GM20000 (cell line): ENCODE results near the gene INHBE.
"Not testable (repeated sequence)": the region's sequence is repeated elsewhere in the genome, so short reads cannot be mapped to it uniquely, and the experiment has no call there.

Experiments
- DNase-seq: peaks from one replicate; pipeline ENCODE4 v3.0.0; 2012; ENCODE audit warnings: low spot score
- CTCF ChIP-seq: IDR thresholded peaks from 2 replicates; pipeline ENCODE4 v1.5.1; 2012; ENCODE audit warnings: mild to moderate bottlenecking, control low read depth; ENCODE audit errors: extremely low read depth, missing control alignments

Gene INHBE

GRCh38 chr12:57420482-57420881 lies 34.6 kb upstream of the INHBE start:
- no peak for DNase-seq
- no peak for TF ChIP-seq CTCF

GRCh38 chr12:57426948-57427347 lies 28.2 kb upstream of the INHBE start:
- DNase-seq = not testable (repeated sequence)

- no peak for TF ChIP-seq CTCF
- no peak for DNase-seq
These were observed 26.1 kb upstream of the INHBE start for GRCh38 chr12:57428965-57429364.

- TF ChIP-seq CTCF = no peak
- DNase-seq = no peak
These were observed 25.5 kb upstream of the INHBE start for GRCh38 chr12:57429473-57430111.

- peak; percentile 93 for DNase-seq
- no peak for TF ChIP-seq CTCF
These were observed 24.8 kb upstream of the INHBE start for GRCh38 chr12:57430112-57430930.

- peak; percentile 98 for DNase-seq
- TF ChIP-seq CTCF = no peak
These were observed 24.1 kb upstream of the INHBE start, which contains the start of gene R3HDM2 for GRCh38 chr12:57430931-57431566. R3HDM2 (minus strand) TSS chr12:57431043; CDS start chr12:57310428, 120,615 bp downstream.

GRCh38 chr12:57431654-57432188 lies 23.4 kb upstream of the INHBE start:
- TF ChIP-seq CTCF = no peak
- no peak for DNase-seq
